NCI-H748 treated with DMSO at 0.1 percent for 48 hours (cell line): ENCODE measurements around the gene PTPRQ.
"Not testable (repeated sequence)": the region's sequence is repeated elsewhere in the genome, so short reads cannot be mapped to it uniquely, and the experiment has no call there.

ENCODE experiments used
- DNase-seq: peaks from one replicate; lab custom pipeline; 2025; lab: John Stamatoyannopoulos, UW

Gene PTPRQ

DNA sequence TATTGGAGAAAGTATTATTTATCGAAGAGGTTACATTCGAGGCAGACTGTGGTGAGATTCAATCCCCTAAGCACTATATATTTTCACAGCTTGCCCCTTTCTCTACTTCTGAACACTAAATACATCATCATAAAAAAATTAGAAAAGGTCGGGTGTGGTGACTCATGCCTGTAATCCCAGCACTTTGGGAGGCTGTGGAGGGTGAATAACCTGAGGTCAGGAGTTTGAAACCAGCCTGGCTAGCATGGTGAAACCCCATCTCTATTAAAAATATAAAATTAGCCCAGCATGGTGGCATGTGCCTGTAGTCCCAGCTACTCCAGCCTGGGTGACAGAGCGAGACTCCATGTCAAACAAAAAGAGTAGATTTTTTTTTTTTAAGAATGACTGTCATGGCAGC is 192.8 kb downstream of the PTPRQ start:
- no peak for DNase-seq

DNA sequence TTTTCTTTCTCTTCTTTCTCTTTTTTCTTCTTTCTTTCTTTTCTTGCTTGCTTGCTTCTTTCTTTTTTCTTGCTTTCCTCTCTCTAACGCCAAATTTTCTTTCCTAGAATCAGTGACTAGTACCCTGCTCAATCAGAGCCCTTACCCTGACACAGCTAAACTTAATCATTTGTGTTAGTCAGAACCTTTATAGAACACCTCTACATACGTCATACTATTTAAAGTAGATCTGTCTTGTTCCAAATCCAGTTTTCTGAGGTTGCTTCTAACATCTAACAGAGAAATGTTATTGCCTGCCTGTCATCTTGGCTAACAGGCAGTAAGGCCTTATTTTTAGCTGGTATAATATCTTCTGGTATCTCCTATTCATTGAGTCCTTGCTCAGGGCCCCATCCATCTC is 197.9 kb downstream of the PTPRQ start:
- DNase-seq: no peak

DNA sequence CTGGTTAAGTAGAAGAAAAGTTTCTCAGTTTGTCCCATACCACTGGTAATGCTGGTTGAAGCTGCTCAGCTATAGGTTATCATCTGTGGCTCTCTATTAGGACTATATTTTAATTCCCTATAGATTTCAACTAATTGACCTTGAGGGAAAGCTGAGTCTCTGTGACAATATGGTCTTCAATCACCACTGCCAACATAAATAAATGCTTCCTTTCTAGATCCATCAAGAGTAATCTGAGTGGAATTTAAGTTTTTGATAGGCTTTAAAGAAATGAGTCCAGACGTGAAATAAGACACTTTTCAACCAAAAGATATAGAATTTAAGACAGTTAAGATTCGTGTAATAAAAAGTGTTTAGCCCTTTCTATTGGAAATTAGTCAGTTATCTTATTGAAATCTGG is 199.9 kb downstream of the PTPRQ start:
- DNase-seq: no peak

DNA sequence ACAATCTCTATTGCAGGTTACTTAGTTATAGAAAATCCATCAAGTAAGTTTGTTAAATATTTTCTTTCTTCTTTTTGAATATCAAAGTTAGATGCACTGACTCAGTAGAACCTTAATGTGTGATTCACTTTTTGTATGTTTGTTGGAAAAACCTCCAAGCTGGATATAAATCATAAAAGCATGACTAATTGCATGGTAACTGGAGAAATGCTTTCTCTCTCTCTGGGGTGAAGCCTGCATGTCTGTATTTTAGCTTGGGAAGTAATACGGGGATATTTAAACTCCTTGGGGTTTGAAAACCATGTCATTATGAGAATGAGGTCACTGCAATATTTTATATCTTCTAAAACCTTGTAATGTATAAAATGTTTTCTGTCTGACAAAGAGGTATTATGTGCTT is 204.8 kb downstream of the PTPRQ start:
- DNase-seq: no peak

DNA sequence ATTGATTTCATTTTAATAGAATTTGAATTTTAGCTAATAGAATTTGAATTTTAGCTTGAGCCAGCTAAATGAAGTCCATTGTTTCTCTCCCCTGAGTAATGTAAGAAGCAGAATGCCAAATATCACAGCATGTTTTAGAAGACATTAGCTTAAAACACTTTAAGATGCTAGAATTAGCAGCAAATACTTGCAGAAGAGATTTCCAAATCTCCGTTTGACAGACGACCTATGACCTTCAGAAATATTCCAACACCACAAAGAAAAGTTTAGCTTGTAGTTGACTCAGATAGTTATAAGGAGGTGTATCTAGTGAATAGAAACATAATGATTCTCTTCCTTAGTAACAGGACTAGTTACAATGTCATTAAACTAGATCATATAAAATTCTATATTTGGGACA is 211.7 kb downstream of the PTPRQ start:
- no peak for DNase-seq

- no peak for DNase-seq
Measured at GRCh38 chr12:80659512-80660063, 215.6 kb downstream of the PTPRQ start.

DNA sequence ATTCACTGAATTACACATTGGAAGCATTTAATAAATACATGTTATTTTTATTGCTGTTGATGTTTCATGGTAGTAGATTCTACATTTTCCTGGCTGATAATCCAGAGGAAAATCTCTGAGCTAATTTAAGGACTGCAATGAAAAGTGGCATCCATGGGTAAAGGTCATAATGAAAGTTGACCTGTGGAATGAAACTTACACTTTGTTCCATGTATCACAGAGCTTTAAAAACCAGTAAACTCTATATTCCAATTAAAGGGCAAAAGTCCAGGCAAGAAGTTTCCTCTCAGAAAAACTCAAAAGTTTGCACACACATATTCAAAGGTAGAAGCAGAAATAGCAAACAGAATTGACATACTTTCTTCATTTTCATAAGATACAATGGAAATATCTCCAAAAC is 218.6 kb downstream of the PTPRQ start:
- DNase-seq: no peak

DNA sequence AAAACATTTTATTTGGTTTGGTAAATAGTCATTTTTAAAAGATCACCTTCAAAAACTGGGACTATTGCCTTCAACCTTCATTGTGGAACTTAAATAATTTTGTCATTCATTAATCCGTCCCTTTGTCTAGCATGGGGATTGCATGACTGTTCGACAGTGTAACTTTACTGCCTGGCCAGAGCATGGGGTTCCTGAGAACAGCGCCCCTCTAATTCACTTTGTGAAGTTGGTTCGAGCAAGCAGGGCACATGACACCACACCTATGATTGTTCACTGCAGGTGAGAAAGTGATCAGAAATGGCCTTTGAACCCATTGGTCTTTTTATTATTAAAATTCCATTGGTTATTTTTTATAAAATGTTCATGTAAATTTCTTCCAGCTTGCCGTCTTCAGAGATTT is 226.2 kb downstream of the PTPRQ start:
- DNase-seq: no peak

- DNase-seq: not testable (repeated sequence)
Measured at GRCh38 chr12:80676042-80676636, 232.1 kb downstream of the PTPRQ start.

- DNase-seq: no peak
Measured at GRCh38 chr12:80676856-80677255, 232.8 kb downstream of the PTPRQ start.

GRCh38 chr12:80677994-80678393 is 234.0 kb downstream of the PTPRQ start:
- DNase-seq: no peak

- DNase-seq: no peak
Measured at GRCh38 chr12:80679346-80680131, 235.5 kb downstream of the PTPRQ start.

- no peak for DNase-seq
Measured at GRCh38 chr12:80681287-80681686, 237.3 kb downstream of the PTPRQ start.

- DNase-seq: no peak
Measured at GRCh38 chr12:80681786-80682185, 237.8 kb downstream of the PTPRQ start.

GRCh38 chr12:80684077-80684495 is 240.1 kb downstream of the PTPRQ start:
- peak; percentile 97 for DNase-seq

GRCh38 chr12:80690090-80690489 is 246.1 kb downstream of the PTPRQ start:
- no peak for DNase-seq

GRCh38 chr12:80690513-80690912 is 246.5 kb downstream of the PTPRQ start:
- no peak for DNase-seq

- DNase-seq: no peak
Measured at GRCh38 chr12:80692114-80692513, 248.1 kb downstream of the PTPRQ start.

DNA sequence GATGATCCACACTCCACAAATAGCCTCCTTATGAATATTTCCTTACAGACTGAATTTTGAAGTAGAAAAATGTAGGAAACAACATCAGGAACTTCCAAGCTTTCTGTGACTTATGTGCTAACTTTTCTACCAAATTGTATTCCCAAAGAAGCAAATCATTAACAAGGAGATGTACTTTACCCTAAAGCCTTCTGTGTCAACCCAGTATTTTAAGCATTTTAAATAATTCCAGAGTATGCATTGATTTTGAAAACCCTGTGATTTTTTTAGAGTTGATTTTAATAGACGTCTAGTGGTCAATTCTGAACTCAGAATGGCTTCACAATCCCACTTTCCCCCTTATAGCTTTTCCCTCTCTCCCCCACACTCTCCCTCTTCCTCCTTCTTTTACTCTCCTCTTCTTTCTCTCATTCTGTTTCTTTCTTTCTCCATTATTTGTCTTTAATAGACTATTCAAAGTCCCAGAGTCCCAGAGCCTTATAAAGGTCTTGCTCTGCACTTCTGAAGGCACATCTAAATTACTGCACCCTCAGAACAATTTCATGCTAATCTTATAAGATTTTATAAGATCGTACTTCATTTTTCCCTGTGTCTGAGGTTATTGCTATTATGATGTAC is 253.3 kb downstream of the PTPRQ start:
- DNase-seq: no peak

- DNase-seq: no peak
Measured at GRCh38 chr12:80698256-80698655, 254.2 kb downstream of the PTPRQ start.

GRCh38 chr12:80698847-80699542 is 255.0 kb downstream of the PTPRQ start:
- no peak for DNase-seq

- no peak for DNase-seq
Measured at GRCh38 chr12:80700327-80700726, 256.3 kb downstream of the PTPRQ start.
